Choroid plexus epithelial cell (primary cell): ENCODE results near the gene NT5DC1.

ENCODE experiments used
- DNase-seq: peaks from one replicate; pipeline ENCODE4 v3.0.0-alpha.2; 2010; ENCODE audit warnings: low read depth
- H3K4me3 ChIP-seq: 2 replicates; pipeline ENCODE4 v1.5.1; 2011; ENCODE audit warnings: low read depth, mild to moderate bottlenecking, control low read depth, low read length, moderate library complexity
- TF ChIP-seq, protein P1 (sequence below): conservative IDR thresholded peaks from 2 replicates; pipeline ENCODE4 v1.5.1; 2011; ENCODE audit warnings: low read depth, mild to moderate bottlenecking, control low read depth, inconsistent platforms, low read length, moderate library complexity

The NT5DC1 gene

DNA sequence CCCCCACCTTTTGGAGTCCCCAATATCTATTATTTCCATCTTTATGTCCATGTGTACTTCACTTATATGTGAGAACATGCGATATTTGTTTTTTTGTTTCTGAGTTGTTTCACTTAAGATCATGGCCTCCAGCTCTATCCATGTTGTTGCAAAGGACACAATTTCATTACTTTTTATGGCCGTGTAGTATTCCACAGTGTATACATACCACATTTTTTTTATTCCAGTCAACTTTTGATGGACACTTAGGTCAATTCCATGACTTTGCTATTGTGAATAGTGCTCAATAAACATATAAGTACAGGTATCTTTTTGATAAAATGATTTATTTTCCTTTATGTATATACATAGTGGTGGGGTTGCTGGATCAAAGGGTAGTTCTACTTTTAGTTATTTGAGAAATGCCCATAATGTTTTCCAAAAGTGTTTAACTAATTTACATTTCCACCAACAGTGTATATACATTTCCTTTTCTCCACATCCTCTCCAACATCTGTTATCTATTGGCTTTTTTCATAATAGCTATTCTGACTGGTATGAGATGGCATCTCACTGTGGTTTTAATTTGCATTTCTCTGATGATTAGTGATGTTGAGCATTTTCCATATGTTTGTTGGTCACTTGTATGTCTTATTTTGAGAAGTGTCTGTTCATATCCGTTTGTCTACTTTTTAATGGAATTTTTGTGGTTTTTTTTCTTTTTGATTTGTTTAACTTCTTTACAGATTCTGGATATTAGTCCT lies 59.3 kb downstream of the NT5DC1 start:
- no peak overlapping the region for H3K4me3 ChIP-seq
- DNase-seq = no peak
- TF ChIP-seq, protein P1, sequence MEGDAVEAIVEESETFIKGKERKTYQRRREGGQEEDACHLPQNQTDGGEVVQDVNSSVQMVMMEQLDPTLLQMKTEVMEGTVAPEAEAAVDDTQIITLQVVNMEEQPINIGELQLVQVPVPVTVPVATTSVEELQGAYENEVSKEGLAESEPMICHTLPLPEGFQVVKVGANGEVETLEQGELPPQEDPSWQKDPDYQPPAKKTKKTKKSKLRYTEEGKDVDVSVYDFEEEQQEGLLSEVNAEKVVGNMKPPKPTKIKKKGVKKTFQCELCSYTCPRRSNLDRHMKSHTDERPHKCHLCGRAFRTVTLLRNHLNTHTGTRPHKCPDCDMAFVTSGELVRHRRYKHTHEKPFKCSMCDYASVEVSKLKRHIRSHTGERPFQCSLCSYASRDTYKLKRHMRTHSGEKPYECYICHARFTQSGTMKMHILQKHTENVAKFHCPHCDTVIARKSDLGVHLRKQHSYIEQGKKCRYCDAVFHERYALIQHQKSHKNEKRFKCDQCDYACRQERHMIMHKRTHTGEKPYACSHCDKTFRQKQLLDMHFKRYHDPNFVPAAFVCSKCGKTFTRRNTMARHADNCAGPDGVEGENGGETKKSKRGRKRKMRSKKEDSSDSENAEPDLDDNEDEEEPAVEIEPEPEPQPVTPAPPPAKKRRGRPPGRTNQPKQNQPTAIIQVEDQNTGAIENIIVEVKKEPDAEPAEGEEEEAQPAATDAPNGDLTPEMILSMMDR = no peak

DNA sequence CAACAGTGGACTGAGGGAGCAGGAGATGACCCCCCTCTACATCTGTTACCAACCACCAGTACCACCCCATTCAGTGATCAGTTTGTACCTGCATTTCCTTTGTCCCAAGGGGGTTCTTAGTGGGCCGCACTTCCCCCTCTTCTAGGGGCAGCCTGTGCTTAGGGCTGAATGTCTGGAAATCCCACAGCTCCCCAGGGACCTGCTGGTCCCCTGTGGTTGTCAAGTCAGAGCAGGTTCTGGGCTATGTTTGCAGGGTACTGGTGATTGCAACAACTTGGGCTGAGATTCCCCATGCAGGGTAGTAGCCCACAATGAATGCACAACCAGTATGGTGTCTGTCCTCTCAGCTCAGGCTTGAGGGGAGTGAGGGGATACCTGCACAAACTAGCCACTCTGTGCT lies 64.9 kb downstream of the NT5DC1 start:
- no peak overlapping the region for H3K4me3 ChIP-seq
- DNase-seq = no peak
- TF ChIP-seq, protein P1 = no peak

DNA sequence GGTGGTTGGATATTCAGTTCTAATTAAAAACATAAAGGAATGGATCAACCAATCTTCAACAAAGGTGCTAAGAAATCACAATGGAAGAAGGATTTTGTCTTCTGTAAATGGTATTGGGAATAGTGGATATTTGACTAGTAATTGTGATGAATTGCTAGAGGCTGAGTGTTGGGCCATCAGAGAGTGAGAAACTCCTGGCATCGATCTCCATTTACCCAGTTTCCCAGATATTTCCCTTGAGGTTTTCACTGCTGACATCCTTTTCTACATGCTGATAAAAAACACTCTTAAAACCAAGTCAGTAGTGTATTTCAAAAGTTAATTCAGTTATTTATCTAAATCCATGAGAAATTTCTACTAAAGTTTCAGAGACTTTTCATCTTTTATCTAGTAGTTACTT lies 65.7 kb downstream of the NT5DC1 start:
- no peak overlapping the region for H3K4me3 ChIP-seq
- DNase-seq = no peak
- TF ChIP-seq, protein P1 = no peak

GRCh38 chr6:116168148-116168547 lies 67.5 kb downstream of the NT5DC1 start:
- TF ChIP-seq, protein P1 = no peak
- H3K4me3 ChIP-seq = no peak overlapping the region
- DNase-seq = no peak

DNA sequence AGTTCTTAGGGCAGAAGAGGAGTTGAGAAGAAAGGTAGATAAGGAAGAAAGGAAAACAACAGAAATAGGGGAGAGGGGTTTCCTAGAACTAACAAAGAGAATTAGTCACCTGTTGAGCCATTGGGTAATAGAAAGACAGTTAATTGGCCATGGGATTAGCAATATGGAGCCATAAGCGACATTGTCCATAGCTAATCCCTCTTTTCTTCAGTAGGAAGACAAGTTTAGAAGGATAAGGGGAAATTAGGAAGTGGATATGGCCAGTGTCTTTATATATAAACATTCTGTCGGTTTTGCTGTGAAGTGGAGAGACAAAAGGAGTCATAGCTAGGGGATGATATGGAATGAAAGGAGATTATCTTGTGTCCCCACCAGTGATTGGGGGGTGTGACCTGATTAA lies 69.2 kb downstream of the NT5DC1 start:
- TF ChIP-seq, protein P1 = no peak
- no peak overlapping the region for H3K4me3 ChIP-seq
- no peak for DNase-seq

DNA sequence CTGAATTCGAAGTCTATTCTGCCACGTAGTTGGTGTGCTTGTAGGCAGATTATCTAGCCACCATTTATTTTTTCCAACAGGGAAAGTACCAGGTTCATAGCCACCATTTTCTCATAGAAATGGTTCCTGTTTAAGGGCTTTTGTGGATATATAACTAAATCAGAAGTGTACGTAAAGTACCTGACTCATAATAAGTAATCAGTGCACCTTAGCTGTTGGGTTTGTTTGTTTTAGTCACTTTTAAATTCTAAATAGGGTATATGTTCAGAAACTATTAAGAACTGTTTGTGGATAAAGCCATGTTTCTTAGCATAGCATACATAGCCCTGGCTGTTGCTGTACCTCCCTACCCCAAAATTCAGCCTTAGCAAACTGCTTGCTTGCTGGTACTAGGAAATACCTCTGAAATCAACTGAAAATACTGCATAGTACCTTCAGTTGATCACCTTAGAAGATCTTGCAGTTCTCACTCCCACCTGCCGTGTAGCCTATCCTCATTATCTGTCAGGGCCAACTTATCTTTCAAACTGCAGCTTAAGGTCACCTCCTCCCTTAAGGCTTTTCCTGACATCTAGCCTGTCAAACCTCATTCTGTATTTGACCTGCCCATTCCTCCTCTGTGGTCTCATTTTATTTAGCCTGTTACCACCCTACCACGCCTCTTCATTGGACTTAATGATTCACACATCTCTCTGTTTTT lies 69.9 kb downstream of the NT5DC1 start:
- DNase-seq = no peak
- no peak overlapping the region for H3K4me3 ChIP-seq
- TF ChIP-seq, protein P1 = no peak
